ENCODE results near the gene CCSAP. TPM values are rescaled to one million over a fixed set of nuclear protein-coding genes. Genes with fewer than 3 reads are reported as not detected.

Gene CCSAP
- total and polyA plus RNA-seq, 12 donors = 1.7 to 5.4 (median 4.0) TPM

DNA sequence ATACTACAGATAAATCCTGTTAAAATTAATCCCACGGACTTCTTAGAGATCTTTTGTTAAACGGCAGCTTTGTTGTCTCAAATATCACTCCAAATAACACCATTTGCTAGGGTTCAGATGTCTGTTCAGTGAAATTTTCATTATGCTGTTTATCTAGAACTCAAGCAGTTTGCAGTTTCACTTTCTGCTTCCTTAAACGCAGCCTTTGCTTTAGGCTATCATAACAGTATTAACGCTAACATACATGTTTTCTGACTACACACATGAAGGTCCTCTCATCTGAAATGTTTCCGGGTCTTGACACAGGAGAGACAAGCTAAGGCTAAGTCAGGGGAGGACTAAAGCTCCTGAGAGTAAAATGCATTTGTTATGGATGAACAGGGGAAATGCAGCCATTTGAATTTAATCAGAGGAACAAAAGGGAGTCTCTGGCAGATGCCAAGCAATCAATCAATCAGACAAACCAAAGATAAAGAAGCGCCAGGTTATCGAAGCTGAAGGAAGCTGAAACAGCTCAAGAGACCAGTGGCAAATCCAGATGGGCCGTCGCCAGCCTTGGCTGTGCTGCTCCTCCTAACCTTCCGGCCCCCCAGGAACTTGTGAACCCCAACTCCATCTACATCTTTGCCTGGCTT is 16.9 kb downstream of the CCSAP start:
- intact Hi-C loops (cut with DNase I) = no loop called here
- Histone ChIP-seq H3K9me3 (replicated peaks in 1 of 3) (no peaks in the 10 kb centered on the region), H3K27ac (peak overlapping the region in 1 of 5 donors; percentile 39), H3K4me3 (peak overlapping the region in 1 of 4 donors; percentile 4), H3K4me1 (replicated peaks in 1 of 2) (peaks cover 0 to 10% of the 10 kb centered on the region in 2 donors), H3K27me3 (no peaks in the 10 kb centered on the region), H3K36me3 (replicated peaks in 1 of 2) (peaks cover 0 to 19% of the 10 kb centered on the region in 2 donors)
- 58 to 69% (median 65%) methylated on average over 10 of the region's 10 CpGs for WGBS, 4 donors
- TF ChIP-seq CTCF (IDR thresholded peaks at IDR 0.05) (no peak), POLR2A (IDR thresholded peaks at IDR 0.05) (no peak)
- DNase-seq = no peak

DNA sequence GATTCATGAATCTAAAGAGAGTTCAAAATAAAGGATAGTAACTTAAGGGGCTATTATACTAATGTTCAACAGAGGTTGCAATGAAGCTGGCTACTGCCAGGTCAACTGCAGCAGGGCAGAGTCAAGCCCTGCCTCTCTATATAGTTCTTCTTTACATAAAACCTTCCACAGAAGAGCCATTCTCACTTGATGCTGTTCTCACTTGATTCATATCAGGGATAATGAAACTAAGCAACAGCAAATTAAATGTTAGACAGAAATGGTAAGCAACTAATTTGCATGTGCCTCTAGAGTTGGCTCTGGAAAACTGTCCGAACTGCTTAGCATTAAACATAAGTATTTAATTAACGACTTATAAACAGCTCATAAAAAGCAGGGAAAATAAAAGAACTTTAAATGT is 17.4 kb downstream of the CCSAP start:
- Histone ChIP-seq H3K4me3 (no peak overlapping the region), H3K36me3 (replicated peaks in 1 of 2) (peaks cover 0 to 19% of the 10 kb centered on the region in 2 donors), H3K9me3 (replicated peaks in 1 of 3) (no peaks in the 10 kb centered on the region), H3K27me3 (no peaks in the 10 kb centered on the region), H3K4me1 (replicated peaks in 1 of 2) (peaks cover 0 to 10% of the 10 kb centered on the region in 2 donors), H3K27ac (no peak overlapping the region)
- intact Hi-C loops (cut with DNase I) = no loop called here
- TF ChIP-seq CTCF (IDR thresholded peaks at IDR 0.05) (no peak), POLR2A (IDR thresholded peaks at IDR 0.05) (no peak)
- 68 to 75% (median 70%) methylated on average over 2 of the region's 2 CpGs for WGBS, 4 donors
- no peak for DNase-seq

GRCh38 chr1:229323885-229324553 is 18.8 kb downstream of the CCSAP start:
- peaks cover 0 to 19% of the 10 kb centered on the region in 2 donors for H3K36me3 ChIP-seq (replicated peaks in 1 of 2)
- H3K4me3 ChIP-seq = no peak overlapping the region
- TF ChIP-seq CTCF (IDR thresholded peaks at IDR 0.05) (no peak), POLR2A (IDR thresholded peaks at IDR 0.05) (no peak)
- intact Hi-C loops (cut with DNase I) = no loop called here
- no peaks in the 10 kb centered on the region for H3K27me3 ChIP-seq
- no peaks in the 10 kb centered on the region for H3K9me3 ChIP-seq (replicated peaks in 1 of 3)
- DNase-seq = no peak
- WGBS, 4 donors = 95 to 100% (median 96%) methylated on average over 2 of the region's 2 CpGs
- H3K4me1 ChIP-seq (replicated peaks in 1 of 2) = peaks cover 0 to 10% of the 10 kb centered on the region in 2 donors
- H3K27ac ChIP-seq = no peak overlapping the region

DNA sequence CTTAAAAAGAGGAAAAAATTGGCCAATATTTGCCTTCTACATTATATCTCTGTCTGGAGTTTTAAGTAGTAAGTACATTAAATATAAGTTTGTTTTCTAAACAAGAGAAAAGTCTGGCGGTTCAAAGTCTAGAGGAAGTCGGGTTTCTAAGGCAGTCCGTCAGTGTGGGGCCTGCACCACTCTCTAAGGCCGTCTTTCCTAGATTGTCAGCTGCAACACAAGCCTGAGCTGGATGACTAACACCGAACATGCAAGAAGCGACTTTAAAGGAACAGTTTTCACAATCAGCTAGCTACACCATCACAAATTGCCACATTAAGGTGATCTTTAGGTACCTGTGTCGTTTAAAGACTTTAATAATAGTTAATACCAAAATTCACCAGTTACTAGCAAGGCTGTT is 19.6 kb downstream of the CCSAP start:
- TF ChIP-seq CTCF (IDR thresholded peaks at IDR 0.05) (no peak), POLR2A (IDR thresholded peaks at IDR 0.05) (no peak)
- Histone ChIP-seq H3K4me3 (no peak overlapping the region), H3K9me3 (replicated peaks in 1 of 3) (no peaks in the 10 kb centered on the region), H3K36me3 (replicated peaks in 1 of 2) (peaks cover 0 to 19% of the 10 kb centered on the region in 2 donors), H3K27me3 (no peaks in the 10 kb centered on the region), H3K4me1 (replicated peaks in 1 of 2) (peaks cover 0 to 10% of the 10 kb centered on the region in 2 donors), H3K27ac (no peak overlapping the region)
- 91 to 96% (median 93%) methylated on average over 7 of the region's 7 CpGs for WGBS, 4 donors
- no peak for DNase-seq
- intact Hi-C loops (cut with DNase I) = no loop called here

All from adrenal gland (tissue), 12 donors.